GM19372 (cell line): Measurements from ENCODE around the gene CSNK2A2.

Experiments used
- ATAC-seq: cut with Tn5 transposase; IDR thresholded peaks from one replicate; pipeline ENCODE4 v1.9.1; 2021; ENCODE audit warnings: mild to moderate bottlenecking, low read depth, moderate library complexity; ENCODE audit not compliant: unreplicated experiment

The CSNK2A2 gene

GRCh38 chr16:58116081-58116480, 81.8 kb downstream of the CSNK2A2 start:
- no peak for ATAC-seq

DNA sequence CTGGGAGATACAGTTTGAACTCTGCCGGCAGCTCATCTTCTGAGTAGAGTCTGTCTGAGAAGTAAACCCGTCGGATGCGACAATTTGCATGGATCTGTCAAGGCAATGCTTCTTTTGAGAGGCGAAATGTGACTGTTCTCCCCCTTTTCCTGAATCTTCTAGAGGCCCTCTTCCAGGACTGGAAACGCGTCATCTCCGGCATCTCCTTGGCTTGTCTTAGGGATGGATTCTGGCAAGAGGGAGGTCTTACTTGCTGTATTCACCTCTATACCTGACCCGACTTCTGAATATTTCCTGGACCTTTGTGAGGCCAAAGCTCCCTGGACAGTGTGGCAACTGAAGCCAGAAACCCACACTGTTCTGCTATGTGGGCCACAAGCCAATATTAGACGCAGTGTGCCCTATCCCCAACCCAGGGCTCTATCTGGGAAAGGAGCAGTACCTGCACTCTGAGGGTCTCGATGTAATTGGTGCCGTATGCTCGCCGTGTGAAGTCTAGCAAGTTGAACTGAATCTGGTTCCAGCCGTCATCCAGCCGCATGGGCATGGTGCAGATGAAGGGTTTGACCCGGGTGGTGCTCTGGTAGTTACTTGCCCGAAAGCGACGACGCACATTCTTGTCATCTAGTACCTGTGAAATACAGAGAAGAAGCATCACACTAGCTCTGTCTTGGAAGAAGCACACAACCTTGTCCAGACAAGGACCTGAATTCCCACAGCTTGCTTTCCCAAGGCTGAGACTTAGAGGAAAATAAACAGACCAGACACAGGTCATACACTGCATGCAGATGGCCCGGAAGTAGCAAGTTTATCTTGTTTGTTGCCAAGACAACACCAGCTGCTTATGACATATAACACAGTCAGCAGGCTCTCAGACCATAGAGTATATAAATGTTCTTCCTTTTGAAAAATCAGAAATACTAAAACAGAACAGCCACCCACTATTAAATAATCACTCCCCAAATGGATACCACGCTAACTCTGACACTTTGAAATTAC, 82.8 kb downstream of the CSNK2A2 start:
- ATAC-seq, result no peak

- ATAC-seq, result no peak
Measured at GRCh38 chr16:58111302-58111627, 86.6 kb downstream of the CSNK2A2 start.

DNA sequence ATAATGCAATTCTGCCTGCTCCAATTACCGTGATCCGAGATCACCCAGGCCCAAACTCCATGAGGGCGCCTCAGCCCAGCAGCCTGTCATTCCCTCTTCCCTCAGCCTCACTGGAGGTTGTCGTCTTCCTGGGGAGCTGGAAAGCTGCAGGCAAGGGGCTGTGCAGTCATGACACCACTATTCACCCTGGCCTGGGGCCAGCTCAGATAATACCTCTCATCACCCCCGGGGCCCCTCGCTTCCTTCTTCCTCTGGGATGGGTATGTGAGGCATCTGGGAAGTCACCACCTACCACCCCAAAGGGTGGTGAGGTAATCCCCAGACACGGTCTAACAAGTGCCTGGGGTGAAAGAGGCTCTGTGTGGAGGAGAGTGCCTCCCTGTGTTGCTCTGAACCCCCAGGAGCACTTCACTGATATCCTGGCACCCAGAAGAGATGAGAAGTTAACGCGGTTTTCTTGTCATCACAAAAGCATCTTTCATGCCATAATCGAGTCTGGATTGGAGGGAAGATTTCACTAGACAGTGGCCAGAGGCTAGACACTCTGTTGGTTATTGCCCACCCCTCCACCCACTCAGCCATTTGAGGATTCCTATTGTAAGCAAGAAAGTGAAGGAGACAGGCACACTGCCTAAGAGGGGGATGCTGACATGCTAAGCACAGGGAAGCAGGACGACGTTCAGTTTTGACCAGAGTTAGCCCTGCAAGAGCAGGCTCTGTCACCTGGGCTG, 87.2 kb downstream of the CSNK2A2 start:
- ATAC-seq, result no peak

DNA sequence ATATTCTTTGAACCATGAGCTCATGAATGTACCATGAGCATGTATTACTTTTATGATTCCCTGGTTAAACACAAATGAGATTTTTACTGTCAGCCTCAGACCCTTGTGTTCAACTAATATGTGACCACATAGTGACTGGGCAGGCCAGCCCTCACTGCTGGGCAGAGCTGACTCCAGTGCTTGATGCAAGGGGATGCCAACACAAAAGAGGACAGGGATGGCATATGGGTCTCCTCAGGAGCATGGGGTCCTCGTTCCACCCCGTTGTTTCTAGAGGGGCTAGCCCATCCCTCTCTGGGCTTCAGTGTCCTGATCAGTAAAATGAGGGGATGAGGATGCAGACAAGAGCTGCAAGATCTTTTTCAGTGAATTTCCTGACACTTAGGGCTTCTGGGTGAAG, 88.0 kb downstream of the CSNK2A2 start:
- ATAC-seq, result no peak

DNA sequence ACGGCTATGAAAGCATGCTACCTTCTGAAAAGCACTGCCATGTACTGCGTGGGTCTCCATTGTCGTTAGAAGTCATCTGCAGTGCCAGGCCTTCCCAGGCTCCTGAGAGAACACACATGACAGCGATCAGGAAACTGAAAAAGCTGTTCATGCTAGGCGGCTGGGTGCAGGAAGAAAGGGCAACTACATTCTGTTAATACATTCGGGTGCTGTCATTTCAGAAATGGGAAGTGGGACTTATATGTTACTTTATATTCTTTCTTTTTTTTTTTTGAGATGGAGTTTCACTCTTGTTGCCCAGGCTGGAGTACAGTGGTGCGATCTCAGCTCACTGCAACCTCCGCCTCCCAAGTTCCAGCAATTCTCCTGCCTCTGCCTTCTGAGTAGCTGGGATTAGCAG, 88.6 kb downstream of the CSNK2A2 start:
- ATAC-seq, result no peak
